B cell (primary cell): Measurements from ENCODE around the gene MIPOL1.

Experiments used
- CTCF ChIP-seq: fragments of 200-600 bp; IDR thresholded peaks from one replicate; pipeline ENCODE4 v1.8.0; 2022; ENCODE audit warnings: antibody characterized with exemption, mild to moderate bottlenecking
- EZH2 ChIP-seq: IDR thresholded peaks from 2 replicates; pipeline ENCODE4 v1.6.1; 2012; ENCODE audit warnings: borderline replicate concordance, low read depth, mild to moderate bottlenecking, moderate library complexity, low read length; ENCODE audit not compliant: insufficient read depth, poor library complexity, severe bottlenecking

GRCh38 chr14:37416264-37416663 is 218.5 kb downstream of the MIPOL1 start:
- TF ChIP-seq EZH2, result no peak
- TF ChIP-seq CTCF, result no peak
